Hepatocyte (in vitro differentiated cells): ENCODE results near the gene CELF3. TPM values are rescaled to one million over a fixed set of nuclear protein-coding genes. Genes with fewer than 3 reads are reported as not detected.

Experiments used
- DNase-seq: peaks from one replicate; pipeline ENCODE4 v3.0.0-alpha.2; 2016; ENCODE audit warnings: low spot score
- H2AFZ ChIP-seq: fragments of 200-600 bp; sonication (generic); 2 replicates; pipeline ENCODE4 v1.6.0; 2016; ENCODE audit warnings: antibody characterized with exemption, mild to moderate bottlenecking
- H3K27ac ChIP-seq: fragments of 200-600 bp; sonication (generic); 2 replicates; pipeline ENCODE4 v1.5.1; 2016; ENCODE audit warnings: mild to moderate bottlenecking
- H3K27me3 ChIP-seq: fragments of 200-600 bp; sonication (generic); 2 replicates; pipeline ENCODE4 v1.6.1; 2016
- H3K36me3 ChIP-seq: fragments of 200-600 bp; sonication (generic); replicated peaks from 2 replicates; pipeline ENCODE4 v1.5.1; 2016; ENCODE audit warnings: low read depth; ENCODE audit not compliant: insufficient read depth
- H3K4me1 ChIP-seq: fragments of 200-600 bp; sonication (generic); 2 replicates; pipeline ENCODE4 v1.5.1; 2016; ENCODE audit warnings: mild to moderate bottlenecking, moderate library complexity; ENCODE audit not compliant: insufficient read depth
- H3K4me2 ChIP-seq: fragments of 200-600 bp; sonication (generic); 2 replicates; pipeline ENCODE4 v1.6.0; 2016
- H3K4me3 ChIP-seq: fragments of 200-600 bp; sonication (generic); 2 replicates; pipeline ENCODE4 v1.5.1; 2016; ENCODE audit warnings: mild to moderate bottlenecking
- H3K79me2 ChIP-seq: fragments of 200-600 bp; sonication (generic); 2 replicates; pipeline ENCODE4 v1.6.0; 2017; ENCODE audit warnings: mild to moderate bottlenecking
- H3K9me2 ChIP-seq: fragments of 200-600 bp; sonication (generic); replicated peaks from 2 replicates; pipeline ENCODE4 v1.6.0; 2017; ENCODE audit warnings: mild to moderate bottlenecking; ENCODE audit not compliant: insufficient read depth
- H3K9me3 ChIP-seq: fragments of 200-600 bp; sonication (generic); 2 replicates; pipeline ENCODE4 v1.5.1; 2016; ENCODE audit warnings: low read depth, mild to moderate bottlenecking
- H4K20me1 ChIP-seq: fragments of 200-600 bp; sonication (generic); 2 replicates; pipeline ENCODE4 v1.6.0; 2016; ENCODE audit warnings: mild to moderate bottlenecking; ENCODE audit not compliant: insufficient read depth, poor library complexity, severe bottlenecking
- CTCF ChIP-seq: fragments of 200-600 bp; sonication (generic); IDR thresholded peaks from 2 replicates; pipeline ENCODE4 v1.5.1; 2016; ENCODE audit warnings: antibody characterized with exemption, mild to moderate bottlenecking; ENCODE audit not compliant: poor library complexity
- EZH2 ChIP-seq: fragments of 200-600 bp; sonication (generic); IDR thresholded peaks from 2 replicates; pipeline ENCODE4 v1.6.1; 2016; ENCODE audit warnings: antibody characterized with exemption, mild to moderate bottlenecking, borderline replicate concordance
- EZH2phosphoT487 ChIP-seq: fragments of 200-600 bp; sonication (generic); IDR thresholded peaks from one replicate; pipeline ENCODE4 v1.6.1; 2018; ENCODE audit warnings: antibody characterized with exemption, mild to moderate bottlenecking, low read depth, moderate library complexity; ENCODE audit not compliant: unreplicated experiment, severe bottlenecking
- WGBS: methylation state at CpG from one replicate; pipeline ENCODE4 v1.1.6; 2016; ENCODE audit warnings: low lambda C conversion rate; ENCODE audit errors: missing lambda C conversion rate; 5-methylcytosine and 5-hydroxymethylcytosine counted together
- polyA plus RNA-seq: library from polyadenylated mRNA; unstranded; fragments of >200 nt; fragmentation: Nextera tagmentation; extraction: Ambion mirVana; gene quantifications from 2 replicates; pipeline ENCODE4 v1.2.1, GENCODE V29; 2016
- total RNA-seq: library from RNA; depleted of rRNA; stranded (reverse); fragments of >200 nt; gene quantifications from 2 replicates; pipeline ENCODE4 v1.2.3, GENCODE V29; 2014

Gene CELF3
- total and polyA plus RNA-seq, 2 experiments from 2014 or later, result 1.1 to 2.1 TPM

- Histone ChIP-seq H3K27ac (no peak overlapping the region), H3K79me2 (no peaks in the 10 kb centered on the region), H3K9me2 (no peaks in the 10 kb centered on the region), H3K4me2 (no peak overlapping the region), H3K27me3 (no peaks in the 10 kb centered on the region), H3K36me3 (no peaks in the 10 kb centered on the region), H3K4me1 (no peaks in the 10 kb centered on the region), H2AFZ (no peak overlapping the region), H4K20me1 (no peaks in the 10 kb centered on the region), H3K4me3 (no peak overlapping the region), H3K9me3 (no peaks in the 10 kb centered on the region)
- DNase-seq, result no peak
- TF ChIP-seq CTCF, result no peak
- WGBS, result 71% methylated on average over 15 of the region's 17 CpGs
These were observed 12.8 kb downstream of the CELF3 start for GRCh38 chr1:151703813-151704212.

GRCh38 chr1:151702936-151703335 lies 13.7 kb downstream of the CELF3 start:
- Histone ChIP-seq H3K79me2 (no peaks in the 10 kb centered on the region), H3K27ac (no peak overlapping the region), H3K4me1 (no peaks in the 10 kb centered on the region), H3K36me3 (no peaks in the 10 kb centered on the region), H3K4me2 (no peak overlapping the region), H4K20me1 (no peaks in the 10 kb centered on the region), H3K9me2 (no peaks in the 10 kb centered on the region), H3K4me3 (no peak overlapping the region), H3K27me3 (no peaks in the 10 kb centered on the region), H3K9me3 (no peaks in the 10 kb centered on the region), H2AFZ (no peak overlapping the region)
- 69% methylated on average over 8 of the region's 8 CpGs for WGBS
- DNase-seq, result no peak
- no peak for TF ChIP-seq EZH2
- no peak for TF ChIP-seq EZH2phosphoT487
- no peak for TF ChIP-seq CTCF

- no peaks in the 10 kb centered on the region for H3K9me2 ChIP-seq
- H3K36me3 ChIP-seq, result no peaks in the 10 kb centered on the region
- WGBS, result 98% methylated on average over 5 of the region's 5 CpGs
- no peak for DNase-seq
- H3K27me3 ChIP-seq, result no peaks in the 10 kb centered on the region
- no peaks in the 10 kb centered on the region for H3K9me3 ChIP-seq
- no peak overlapping the region for H3K4me3 ChIP-seq
- no peaks in the 10 kb centered on the region for H4K20me1 ChIP-seq
- H3K79me2 ChIP-seq, result no peaks in the 10 kb centered on the region
- no peak overlapping the region for H3K4me2 ChIP-seq
- no peak overlapping the region for H2AFZ ChIP-seq
- H3K4me1 ChIP-seq, result no peaks in the 10 kb centered on the region
- no peak overlapping the region for H3K27ac ChIP-seq
- TF ChIP-seq CTCF, result no peak
- TF ChIP-seq EZH2phosphoT487, result no peak
- TF ChIP-seq EZH2, result no peak
These were observed 15.1 kb downstream of the CELF3 start for GRCh38 chr1:151701515-151701914.

GRCh38 chr1:151693057-151693651 lies 23.4 kb downstream of the CELF3 start:
- Histone ChIP-seq H3K36me3 (no peaks in the 10 kb centered on the region), H3K9me2 (no peaks in the 10 kb centered on the region), H3K4me2 (no peak overlapping the region), H3K27me3 (no peaks in the 10 kb centered on the region), H4K20me1 (no peaks in the 10 kb centered on the region), H3K4me3 (no peak overlapping the region), H3K9me3 (no peaks in the 10 kb centered on the region), H3K4me1 (no peaks in the 10 kb centered on the region), H3K79me2 (no peaks in the 10 kb centered on the region), H3K27ac (no peak overlapping the region), H2AFZ (no peak overlapping the region)
- DNase-seq, result peak; percentile 60
- peak; percentile 58 for TF ChIP-seq CTCF
- TF ChIP-seq EZH2phosphoT487, result no peak
- no peak for TF ChIP-seq EZH2
- 85% methylated on average over 4 of the region's 4 CpGs for WGBS
